ENCODE measurements around the gene PATJ. TPM values are rescaled to one million over a fixed set of nuclear protein-coding genes. Genes with fewer than 3 reads are reported as not detected.

Gene PATJ
- polyA plus RNA-seq, 1 donor from 2014 or later: 7.8 TPM

GRCh38 chr1:62187548-62187947, 445.3 kb downstream of the PATJ start:
- H2AFZ ChIP-seq (ENCODE audit: low read depth, low read length): no peak overlapping the region
- H3K27ac ChIP-seq (ENCODE audit: low read length): no peak overlapping the region
- H3K4me2 ChIP-seq (ENCODE audit: low read length): no peak overlapping the region
- no peaks in the 10 kb centered on the region for H3K9me2 ChIP-seq (ENCODE audit: insufficient read depth, low read length)
- TF ChIP-seq TAF1 (IDR thresholded peaks at IDR 0.05; ENCODE audit: low read depth) (no peak), RAD21 (conservative IDR thresholded peaks at IDR 0.05) (no peak), EP300 (conservative IDR thresholded peaks at IDR 0.05; ENCODE audit: poor library complexity, severe bottlenecking) (no peak), SMC3 (conservative IDR thresholded peaks at IDR 0.05; ENCODE audit: poor library complexity) (no peak), EZH2 (IDR thresholded peaks at IDR 0.05; ENCODE audit: borderline replicate concordance, insufficient read depth, low read length, poor library complexity, severe bottlenecking) (no peak), CTCF (IDR thresholded peaks at IDR 0.05; ENCODE audit: poor library complexity, severe bottlenecking) (no peak), REST (IDR thresholded peaks at IDR 0.05; ENCODE audit: borderline replicate concordance) (no peak)
- H3K9me3 ChIP-seq (ENCODE audit: low read length): no peaks in the 10 kb centered on the region
- no peaks in the 10 kb centered on the region for H3K79me2 ChIP-seq (replicated peaks; ENCODE audit: insufficient read depth, low read length)
- H3K36me3 ChIP-seq (ENCODE audit: insufficient read depth, low read length): no peaks in the 10 kb centered on the region
- H3F3A ChIP-seq (ENCODE audit: insufficient read depth, low read length, poor library complexity, severe bottlenecking): no peaks in the 10 kb centered on the region
- no peak overlapping the region for H3K9ac ChIP-seq (ENCODE audit: low read length)
- H4K20me1 ChIP-seq (ENCODE audit: insufficient read depth): no peaks in the 10 kb centered on the region
- H3K4me3 ChIP-seq (ENCODE audit: low read length): no peak overlapping the region
- no peaks in the 10 kb centered on the region for H3K27me3 ChIP-seq (ENCODE audit: insufficient read depth, low read depth, low read length)

- H3K27me3 ChIP-seq (ENCODE audit: insufficient read depth, low read depth, low read length): no peaks in the 10 kb centered on the region
- H2AFZ ChIP-seq (ENCODE audit: low read depth, low read length): no peak overlapping the region
- H3K36me3 ChIP-seq (ENCODE audit: insufficient read depth, low read length): no peaks in the 10 kb centered on the region
- H3K9ac ChIP-seq (ENCODE audit: low read length): no peak overlapping the region
- H4K20me1 ChIP-seq (ENCODE audit: insufficient read depth): no peaks in the 10 kb centered on the region
- H3F3A ChIP-seq (ENCODE audit: insufficient read depth, low read length, poor library complexity, severe bottlenecking): no peaks in the 10 kb centered on the region
- H3K9me2 ChIP-seq (ENCODE audit: insufficient read depth, low read length): no peaks in the 10 kb centered on the region
- H3K9me3 ChIP-seq (ENCODE audit: low read length): no peaks in the 10 kb centered on the region
- TF ChIP-seq CTCF (IDR thresholded peaks at IDR 0.05; ENCODE audit: poor library complexity, severe bottlenecking) (no peak), REST (IDR thresholded peaks at IDR 0.05; ENCODE audit: borderline replicate concordance) (no peak), POLR2AphosphoS5 (IDR thresholded peaks at IDR 0.05) (no peak), TAF1 (IDR thresholded peaks at IDR 0.05; ENCODE audit: low read depth) (no peak), EP300 (conservative IDR thresholded peaks at IDR 0.05; ENCODE audit: poor library complexity, severe bottlenecking) (no peak), EZH2 (IDR thresholded peaks at IDR 0.05; ENCODE audit: borderline replicate concordance, insufficient read depth, low read length, poor library complexity, severe bottlenecking) (no peak), RAD21 (conservative IDR thresholded peaks at IDR 0.05) (no peak), SMC3 (conservative IDR thresholded peaks at IDR 0.05; ENCODE audit: poor library complexity) (no peak), MXI1 (conservative IDR thresholded peaks at IDR 0.05; ENCODE audit: poor library complexity, severe bottlenecking) (no peak)
- H3K27ac ChIP-seq (ENCODE audit: low read length): no peak overlapping the region
- no peak overlapping the region for H3K4me2 ChIP-seq (ENCODE audit: low read length)
- H3K4me3 ChIP-seq (ENCODE audit: low read length): no peak overlapping the region
- no peaks in the 10 kb centered on the region for H3K79me2 ChIP-seq (replicated peaks; ENCODE audit: insufficient read depth, low read length)
Measured at GRCh38 chr1:62188111-62188510, 445.8 kb downstream of the PATJ start.

Measured in neural cell (in vitro differentiated cells).